ENCODE data around the gene IL18RAP.

The IL18RAP gene

GRCh38 chr2:102422910-102423309, at the start of gene IL18RAP:
TSS of gene IL18RAP (plus strand) at chr2:102423160. CDS start at chr2:102423278, 118 bp downstream.
- DNase-seq = no peak

GRCh38 chr2:102376052-102376591, 46.8 kb upstream of the IL18RAP start:
- DNase-seq = no peak

- no peak for DNase-seq
Observed at GRCh38 chr2:102383722-102384121, 39.2 kb upstream of the IL18RAP start.

- no peak for DNase-seq
Observed at GRCh38 chr2:102385522-102385921, 37.4 kb upstream of the IL18RAP start.

- DNase-seq = no peak
Observed at GRCh38 chr2:102386004-102386403, 37.0 kb upstream of the IL18RAP start.

GRCh38 chr2:102386867-102387541, 36.0 kb upstream of the IL18RAP start:
- DNase-seq = no peak

GRCh38 chr2:102387763-102388546, 35.0 kb upstream of the IL18RAP start:
- no peak for DNase-seq

- DNase-seq = no peak
Observed at GRCh38 chr2:102391565-102391964, 31.4 kb upstream of the IL18RAP start.

- no peak for DNase-seq
Observed at GRCh38 chr2:102392096-102392495, 30.9 kb upstream of the IL18RAP start.

- DNase-seq = no peak
Observed at GRCh38 chr2:102392942-102393341, 30.0 kb upstream of the IL18RAP start.

GRCh38 chr2:102396012-102396411, 26.9 kb upstream of the IL18RAP start:
- no peak for DNase-seq

- no peak for DNase-seq
Observed at GRCh38 chr2:102397209-102397608, 25.8 kb upstream of the IL18RAP start.

- DNase-seq = no peak
Observed at GRCh38 chr2:102399499-102400141, 23.3 kb upstream of the IL18RAP start.

GRCh38 chr2:102401456-102401855, 21.5 kb upstream of the IL18RAP start:
- DNase-seq = no peak

GRCh38 chr2:102401865-102402264, 21.1 kb upstream of the IL18RAP start:
- DNase-seq = no peak

GRCh38 chr2:102410952-102411351, 12.0 kb upstream of the IL18RAP start:
- DNase-seq = no peak

- DNase-seq = no peak
Observed at GRCh38 chr2:102412199-102412598, 10.8 kb upstream of the IL18RAP start.

- no peak for DNase-seq
Observed at GRCh38 chr2:102417946-102418345, 5.0 kb upstream of the IL18RAP start.

GRCh38 chr2:102418421-102418961, 4.5 kb upstream of the IL18RAP start:
- no peak for DNase-seq

- no peak for DNase-seq
Observed at GRCh38 chr2:102420290-102420689, 2.7 kb upstream of the IL18RAP start.

- no peak for DNase-seq
Observed at GRCh38 chr2:102421890-102422759, 835 bp upstream of the IL18RAP start.

GRCh38 chr2:102423368-102423767, 408 bp downstream of the IL18RAP start:
- no peak for DNase-seq
